Measurements from ENCODE around the gene PTPRG.

GRCh38 chr3:61657689-61658088 lies 96.3 kb downstream of the PTPRG start:
- TF ChIP-seq EZH2 (IDR thresholded peaks at IDR 0.05; ENCODE audit: low read length, unreplicated experiment), result no peak
- no peak for TF ChIP-seq CTCF (conservative IDR thresholded peaks at IDR 0.05; ENCODE audit: low read depth, low read length)
- no peak for TF ChIP-seq EZH2phosphoT487 (IDR thresholded peaks at IDR 0.05; ENCODE audit: borderline replicate concordance, low read length)

All from PC-3 (cell line).